Activated CD4-positive, alpha-beta T cell treated with anti-CD3 and anti-CD28 coated beads for 4 hours (primary cell): ENCODE data around the gene XYLT1.

Source experiments
- DNase-seq, 2 donors: peaks; one replicate each; pipeline ENCODE4 v3.0.0-alpha.2; 2020

The XYLT1 gene

DNA sequence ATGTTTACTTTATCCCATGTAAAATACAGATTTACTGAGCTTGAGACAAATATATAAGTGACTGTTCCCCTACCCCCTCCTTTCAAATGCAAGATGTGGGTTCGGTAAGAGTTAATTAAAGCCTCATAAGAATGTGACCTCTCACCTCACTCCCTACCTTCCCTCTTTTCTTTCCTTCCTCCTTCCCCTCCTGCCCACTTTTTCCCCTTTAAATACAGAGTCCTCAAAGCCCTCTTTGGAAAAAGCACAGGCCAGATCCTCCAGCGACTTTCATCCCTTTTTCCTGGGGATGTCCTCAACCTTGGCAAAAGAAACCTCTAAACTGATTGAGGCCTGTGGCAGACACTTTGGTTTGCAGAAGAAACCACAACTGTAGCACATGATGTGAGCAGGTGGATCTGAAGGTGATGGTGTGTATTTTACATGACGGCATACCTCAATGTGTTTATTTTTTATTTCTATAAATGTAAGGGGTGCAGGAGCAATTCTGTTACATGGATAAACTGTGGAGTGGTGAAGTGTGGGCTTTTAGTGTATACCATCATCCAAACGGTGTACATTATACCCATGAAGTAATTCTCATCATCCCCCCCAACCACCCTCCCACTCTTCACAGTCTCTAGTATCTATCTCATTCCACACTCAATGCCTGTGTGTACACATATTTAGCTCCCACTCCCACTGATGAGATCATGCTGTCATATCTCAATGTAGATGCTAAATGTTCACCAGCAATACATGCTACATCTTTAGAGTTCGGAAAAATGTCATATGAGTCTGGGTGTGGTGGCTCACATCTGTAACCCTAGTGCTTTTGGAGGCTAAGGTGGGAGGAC lies 77.7 kb downstream of the XYLT1 start:
- no peak for DNase-seq

DNA sequence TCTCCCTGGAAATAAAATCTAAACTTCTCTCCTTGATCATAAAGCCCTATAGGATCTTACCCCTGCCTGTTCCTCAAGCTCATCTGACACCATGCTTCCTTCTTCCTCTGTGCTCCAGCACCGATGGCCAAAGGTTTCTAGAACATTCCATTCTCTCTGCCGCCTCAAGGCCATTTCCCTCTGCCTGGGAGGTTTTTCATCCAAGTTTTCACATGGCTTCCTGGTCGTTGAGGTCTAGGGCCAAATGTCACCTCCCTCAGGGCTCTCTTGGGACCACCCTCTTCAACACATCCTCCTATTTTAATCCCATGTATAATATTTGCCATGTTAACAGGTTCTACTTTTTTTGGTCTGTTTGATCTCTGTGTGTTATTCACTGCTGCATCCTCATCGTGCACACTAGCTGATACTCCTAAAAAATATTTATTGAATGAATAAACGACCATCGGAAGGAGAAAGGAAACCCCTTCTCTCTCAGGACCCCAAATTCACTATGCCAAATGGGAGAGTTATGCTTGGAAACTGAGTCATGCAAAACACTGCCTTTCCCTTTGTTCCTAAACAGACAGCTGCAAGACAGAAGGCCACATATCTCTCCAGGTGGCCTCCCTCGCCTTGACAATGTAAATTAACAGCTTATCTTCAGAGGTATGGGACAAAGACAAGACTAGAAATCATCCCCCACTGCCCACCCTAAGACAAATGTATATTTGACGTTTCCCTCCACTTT lies 78.5 kb downstream of the XYLT1 start:
- DNase-seq, result no peak

DNA sequence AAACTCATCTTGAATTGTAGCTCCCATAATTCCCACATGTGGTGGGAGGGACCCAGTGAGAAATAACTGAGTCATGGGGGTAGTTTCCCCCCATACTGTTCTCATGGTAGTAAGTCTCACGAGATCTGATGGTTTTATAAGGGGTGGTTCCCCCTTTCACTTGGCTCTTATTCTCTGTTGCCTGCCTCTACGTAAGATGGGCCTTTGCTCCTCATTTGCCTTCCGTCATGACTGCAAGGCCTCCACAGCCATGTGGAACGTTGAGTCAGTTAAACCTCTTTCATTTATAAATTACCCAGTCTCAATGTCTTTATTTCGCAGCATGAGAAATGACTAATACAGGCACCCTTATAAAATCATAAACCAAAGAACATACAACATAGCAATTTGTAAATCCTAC lies 79.0 kb downstream of the XYLT1 start:
- no peak for DNase-seq

DNA sequence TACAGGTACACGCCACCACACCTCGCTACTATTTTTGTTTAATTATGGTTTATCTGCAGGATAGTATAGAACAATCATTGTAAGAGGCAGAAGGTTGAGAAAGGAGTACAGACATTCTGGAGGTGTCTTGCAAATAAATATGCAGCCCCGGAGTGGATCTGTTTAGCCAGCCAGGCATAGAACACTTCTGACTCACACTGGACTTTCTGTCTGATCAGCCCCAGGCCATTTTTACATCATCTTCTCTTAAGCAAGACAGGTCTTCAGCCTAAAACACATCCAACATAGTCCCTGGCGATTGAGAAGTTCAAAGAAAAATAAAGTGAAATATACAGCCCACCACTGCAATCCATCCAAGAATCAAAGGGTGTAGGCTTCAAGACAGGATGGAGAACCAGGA lies 81.4 kb downstream of the XYLT1 start:
- no peak for DNase-seq

DNA sequence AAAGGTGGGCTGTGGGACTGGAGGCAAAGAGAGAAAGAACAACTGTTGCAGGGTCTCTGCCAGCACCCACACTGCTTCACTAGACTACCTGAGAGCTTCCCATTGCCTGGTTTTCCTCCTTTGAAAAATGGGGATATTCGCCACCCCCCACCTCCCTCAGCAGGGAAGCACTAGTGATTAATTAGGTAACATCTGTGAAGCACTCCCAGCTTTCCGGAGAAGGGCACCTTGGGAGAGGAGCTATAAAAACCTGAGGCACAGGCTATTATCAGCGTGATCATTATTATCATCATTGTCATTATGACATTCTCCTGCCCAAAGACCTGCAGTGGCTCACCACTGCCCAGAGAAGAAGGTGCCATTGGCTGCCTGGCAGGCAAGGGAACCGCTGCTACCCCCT lies 83.5 kb downstream of the XYLT1 start:
- DNase-seq, result no peak

DNA sequence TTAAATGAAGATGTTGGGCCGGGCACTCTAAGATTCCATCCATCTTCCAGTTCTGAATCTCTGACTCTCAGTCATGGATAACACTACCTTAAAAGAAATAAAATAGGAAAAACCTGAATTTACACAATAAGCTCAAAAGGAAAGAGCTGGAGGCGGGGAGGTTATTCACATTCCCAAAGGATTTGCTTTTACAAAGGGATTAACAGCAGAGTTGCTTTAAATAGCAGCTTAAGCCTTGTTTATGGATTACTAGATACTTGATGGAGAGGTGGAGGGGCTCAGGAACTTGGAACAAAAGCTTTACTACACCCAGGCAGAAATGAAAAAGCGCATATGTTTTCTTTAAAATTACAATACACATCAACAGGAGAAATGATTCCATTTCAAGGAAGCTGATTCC lies 84.5 kb downstream of the XYLT1 start:
- DNase-seq, result no peak

DNA sequence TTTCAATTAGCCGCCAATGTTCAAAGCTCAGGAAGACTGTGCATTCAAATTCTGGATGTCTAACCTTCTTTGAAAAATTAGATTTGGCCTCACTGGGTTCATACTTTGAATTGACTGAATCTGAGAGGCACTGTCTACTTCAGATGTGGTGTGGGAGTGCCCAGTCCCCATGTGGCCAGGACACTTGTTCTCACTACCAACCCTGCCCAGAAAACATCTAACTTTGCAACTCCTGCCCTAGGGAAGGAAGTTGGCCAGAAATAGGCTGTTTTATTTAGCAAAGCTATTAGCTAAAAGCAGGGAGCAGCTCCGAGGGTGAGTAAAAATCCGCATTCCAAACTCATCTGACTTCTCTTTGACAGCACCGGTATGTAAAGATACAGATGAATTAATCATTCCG lies 86.3 kb downstream of the XYLT1 start:
- no peak for DNase-seq

DNA sequence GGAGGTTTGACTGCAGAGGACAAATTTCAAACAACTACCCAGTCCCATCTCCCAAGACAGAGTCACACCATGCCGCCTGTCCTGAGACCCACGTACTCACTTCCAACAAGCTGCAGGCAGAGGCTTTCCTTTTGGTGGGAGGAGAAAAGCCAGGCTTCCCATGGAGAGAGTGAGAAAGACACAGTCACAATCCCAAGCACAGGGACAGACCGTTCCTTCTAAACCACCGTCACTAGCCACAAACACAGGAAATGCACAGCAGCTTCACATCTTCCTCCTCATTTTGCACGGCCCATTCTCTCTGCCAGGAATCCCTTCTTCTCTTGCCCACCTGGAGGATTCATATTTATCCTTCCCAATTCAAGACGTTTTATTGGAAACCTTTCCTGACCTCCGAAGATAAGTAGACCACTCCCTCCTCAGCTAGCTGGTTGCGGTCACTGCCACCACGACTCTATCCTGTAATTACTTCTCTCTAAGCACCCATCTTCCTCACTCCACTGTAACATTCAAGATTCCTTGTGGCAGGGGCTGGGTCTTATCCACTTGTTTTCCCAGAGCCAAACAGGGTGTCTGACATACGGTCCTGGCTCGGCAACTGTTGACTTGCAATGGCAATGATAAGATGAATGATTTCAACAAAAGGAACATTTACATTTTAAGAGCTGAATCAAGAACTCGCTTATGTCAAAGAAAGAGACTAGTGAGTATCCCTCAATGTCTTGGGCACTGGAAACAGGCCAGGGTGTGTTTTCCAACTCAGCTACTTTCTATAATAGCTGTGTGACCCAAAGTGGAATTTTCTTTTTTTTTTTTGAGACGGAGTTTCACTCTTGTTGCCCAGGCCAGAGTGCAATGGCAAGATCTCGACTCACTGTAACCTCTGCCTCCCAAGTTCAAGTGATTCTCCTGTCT lies 87.6 kb downstream of the XYLT1 start:
- no peak for DNase-seq

DNA sequence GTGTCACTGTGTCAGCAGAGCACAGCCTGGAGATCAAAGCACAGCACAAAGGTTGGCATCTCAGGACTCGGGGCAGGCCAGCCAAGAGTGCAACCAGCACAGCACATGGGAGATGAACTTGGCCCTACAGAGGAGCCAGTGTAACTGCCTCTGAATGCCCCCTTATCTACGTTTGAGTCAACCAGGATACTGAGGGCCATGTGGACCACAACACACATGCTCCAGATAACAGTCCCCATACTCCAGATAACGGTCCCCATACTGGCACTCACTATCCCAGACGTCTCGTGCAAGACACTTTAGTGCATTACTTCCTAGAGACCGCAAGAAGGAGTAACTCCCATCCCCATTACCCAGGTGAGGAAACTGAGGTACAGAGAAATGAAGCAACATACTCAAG lies 88.2 kb downstream of the XYLT1 start:
- DNase-seq, result no peak

DNA sequence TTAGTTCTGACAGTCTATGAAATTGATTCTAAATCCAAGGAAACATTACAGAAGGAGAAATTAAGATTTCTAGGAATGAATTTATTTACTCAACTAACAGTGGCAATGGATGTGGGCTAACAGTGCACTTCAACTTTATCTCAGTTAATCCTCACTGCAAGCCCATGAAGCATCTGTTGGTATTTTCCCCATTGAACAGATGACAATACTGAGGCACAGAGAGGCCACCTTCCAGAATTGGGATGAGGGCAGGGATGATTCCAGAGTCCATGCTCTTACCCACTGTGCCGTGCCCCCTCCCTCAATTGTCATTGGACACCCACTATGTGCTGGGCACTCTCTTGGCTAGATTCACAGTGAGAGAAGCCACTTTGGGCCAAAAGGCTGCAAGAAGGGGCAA lies 89.0 kb downstream of the XYLT1 start:
- no peak for DNase-seq

DNA sequence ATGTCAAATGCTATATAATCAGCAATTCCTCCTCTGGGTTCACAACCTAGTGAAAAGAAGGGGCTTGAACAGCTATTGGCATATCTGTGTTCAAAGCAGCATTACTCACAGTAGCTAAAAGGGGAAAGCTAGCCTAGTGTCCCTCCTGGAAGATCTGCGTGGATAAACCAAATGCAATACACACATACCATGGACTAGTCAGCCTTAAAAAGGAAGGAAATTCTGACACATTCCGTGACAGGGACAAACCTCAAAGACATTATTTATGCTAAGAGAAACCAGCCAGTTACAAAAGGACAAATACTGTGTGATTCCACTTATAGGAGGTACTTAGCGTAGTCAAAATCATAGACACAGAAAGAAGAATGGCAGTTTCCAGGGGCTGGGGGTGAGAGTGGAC lies 90.1 kb downstream of the XYLT1 start:
- no peak for DNase-seq

DNA sequence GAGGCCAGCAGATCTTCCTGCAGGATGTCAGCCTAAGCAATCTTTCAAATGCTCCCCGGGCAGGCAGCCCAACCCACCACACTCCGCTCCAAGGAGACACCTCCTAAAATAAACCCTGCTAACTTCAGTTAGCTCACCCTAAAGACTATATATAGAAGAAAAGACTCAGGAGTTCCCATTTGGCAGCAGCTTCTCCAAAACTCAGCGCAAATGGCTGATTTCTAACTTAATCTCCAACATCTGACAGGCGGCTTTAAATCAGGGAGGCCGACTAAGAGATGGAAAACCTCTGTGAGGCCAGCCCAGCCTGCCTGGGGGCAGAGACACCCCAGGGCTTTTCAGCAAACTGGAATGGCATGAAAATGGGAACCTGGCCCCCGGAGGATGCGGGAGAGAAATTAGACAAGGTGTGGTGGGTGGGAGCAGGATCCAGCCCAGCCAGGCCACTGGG lies 91.6 kb downstream of the XYLT1 start:
- DNase-seq, result no peak

DNA sequence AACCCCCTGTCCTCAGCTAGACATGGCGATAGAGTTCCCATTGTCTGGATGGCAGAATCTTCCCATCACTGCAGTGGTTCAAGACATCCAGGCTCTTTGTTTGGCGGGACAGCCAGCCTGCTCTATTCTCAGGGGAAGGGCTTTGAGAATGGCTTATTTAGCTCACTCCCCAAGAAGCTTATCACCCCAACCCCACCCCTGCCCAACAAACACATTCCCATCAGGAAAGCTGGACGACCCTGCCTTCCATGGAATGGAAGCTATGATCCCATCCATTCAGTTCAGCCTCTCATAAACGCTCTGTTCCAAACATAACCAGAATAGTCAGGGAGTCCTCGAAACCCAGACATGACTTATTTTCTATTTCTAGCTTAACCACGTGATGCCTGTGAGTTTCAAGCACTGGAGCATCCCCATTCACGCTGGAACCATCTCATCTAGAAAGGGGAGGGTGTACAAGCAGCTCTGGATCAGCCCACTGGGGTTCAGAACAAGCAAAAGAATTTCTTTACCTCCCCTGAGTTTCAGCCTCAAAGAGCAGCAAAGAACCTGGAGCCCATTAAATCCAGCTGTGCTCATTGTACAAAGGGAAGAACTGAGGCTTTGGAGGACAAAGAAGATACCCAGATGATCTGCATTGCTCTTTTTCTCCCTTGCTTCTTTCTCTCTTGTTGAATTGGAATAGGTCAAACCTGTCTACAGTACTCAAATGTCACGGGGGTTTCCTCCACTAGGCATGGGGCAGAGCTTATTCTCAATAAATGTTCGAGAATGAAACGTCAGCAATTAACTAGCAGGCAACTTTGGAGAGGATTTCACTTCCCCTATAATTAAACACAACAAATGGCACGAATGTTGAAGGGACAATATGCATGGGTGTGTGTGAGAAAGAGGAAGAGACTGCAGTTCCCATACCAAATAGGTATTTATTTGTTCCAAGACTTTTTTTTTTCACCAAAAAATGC lies 93.1 kb downstream of the XYLT1 start:
- DNase-seq, result no peak

DNA sequence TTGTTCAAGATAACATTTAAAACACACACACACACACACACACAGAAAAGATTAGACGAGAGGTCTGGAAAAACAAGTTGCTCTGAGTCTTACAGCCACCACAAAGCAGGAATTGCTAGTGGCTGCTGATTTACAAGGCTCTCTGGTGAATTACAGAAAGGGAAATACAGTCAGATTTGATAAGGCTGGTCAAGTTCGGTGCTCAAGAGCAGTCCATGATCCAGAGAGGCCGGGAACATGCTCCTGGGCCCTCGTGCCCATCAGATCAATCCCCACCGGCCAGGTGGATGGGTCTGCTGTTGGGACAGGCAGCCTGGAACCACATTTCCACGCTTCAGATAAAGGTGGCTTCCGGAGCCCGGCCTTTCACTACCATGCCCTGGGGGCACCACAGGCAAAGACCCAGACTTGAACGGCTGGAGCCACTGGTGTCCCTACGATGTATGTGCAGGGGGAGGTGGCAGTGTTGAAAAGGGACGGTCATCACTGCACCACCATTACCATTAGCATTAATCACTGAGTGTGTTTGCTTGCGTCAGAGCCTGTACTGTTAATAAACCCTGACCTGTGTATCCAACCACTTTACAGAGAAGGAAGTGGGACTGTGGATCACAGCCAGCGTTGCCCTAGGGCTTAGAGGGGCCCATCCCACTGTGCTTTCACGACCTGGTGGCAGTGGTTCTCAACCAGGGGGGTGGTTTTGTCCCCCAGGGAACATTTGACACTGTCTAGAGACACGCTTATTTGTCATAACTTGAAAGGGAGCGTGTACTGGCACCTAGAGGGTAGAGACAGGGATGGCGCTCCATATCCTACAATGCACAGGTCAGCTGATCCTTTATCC lies 95.1 kb downstream of the XYLT1 start:
- no peak for DNase-seq

DNA sequence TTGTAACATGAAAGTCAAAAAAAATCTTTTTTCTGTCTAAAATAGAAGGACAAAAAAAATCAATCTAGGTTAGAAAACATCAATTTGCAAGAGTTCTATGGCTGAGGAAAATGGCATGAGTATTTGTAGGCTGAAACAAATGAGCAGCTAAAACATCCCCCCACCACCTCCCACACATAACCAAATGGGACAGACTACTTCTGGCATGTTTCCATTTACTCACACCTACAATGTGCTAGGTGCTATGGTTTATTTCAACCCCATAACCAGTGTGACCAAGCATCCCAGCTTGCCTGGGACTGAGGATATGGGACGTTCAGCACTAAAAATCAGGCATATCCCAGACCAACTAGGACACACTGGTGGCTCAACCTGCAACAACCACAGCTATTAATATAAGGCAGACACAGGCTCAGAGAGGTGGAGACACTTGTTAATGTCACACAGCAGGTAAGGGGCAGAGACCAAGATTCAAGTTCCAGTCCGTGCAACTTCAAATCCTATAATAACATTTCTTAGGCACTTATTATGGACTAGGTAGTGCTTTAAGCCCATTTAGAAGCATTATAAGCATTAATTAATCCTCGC lies 96.0 kb downstream of the XYLT1 start:
- DNase-seq, result peak in 1 of 2 donors; percentile 10

DNA sequence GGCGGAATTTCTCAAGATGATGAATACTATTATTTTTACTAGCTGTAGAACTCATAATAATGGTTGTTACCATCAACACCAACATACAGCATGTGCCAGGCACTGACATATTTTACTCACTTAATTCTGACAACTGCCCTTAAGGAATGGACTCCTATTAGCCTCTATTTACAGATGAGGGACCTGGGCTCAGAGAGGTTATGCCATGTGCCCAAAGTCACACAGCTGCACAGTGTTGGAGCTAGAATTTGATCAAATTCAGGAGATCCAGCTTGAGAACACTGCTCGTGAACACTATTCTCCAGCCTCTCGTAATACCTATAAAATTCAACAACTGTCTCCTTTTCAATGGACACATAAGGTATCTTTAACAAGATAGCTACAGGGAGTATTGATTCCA lies 97.2 kb downstream of the XYLT1 start:
- DNase-seq, result no peak

DNA sequence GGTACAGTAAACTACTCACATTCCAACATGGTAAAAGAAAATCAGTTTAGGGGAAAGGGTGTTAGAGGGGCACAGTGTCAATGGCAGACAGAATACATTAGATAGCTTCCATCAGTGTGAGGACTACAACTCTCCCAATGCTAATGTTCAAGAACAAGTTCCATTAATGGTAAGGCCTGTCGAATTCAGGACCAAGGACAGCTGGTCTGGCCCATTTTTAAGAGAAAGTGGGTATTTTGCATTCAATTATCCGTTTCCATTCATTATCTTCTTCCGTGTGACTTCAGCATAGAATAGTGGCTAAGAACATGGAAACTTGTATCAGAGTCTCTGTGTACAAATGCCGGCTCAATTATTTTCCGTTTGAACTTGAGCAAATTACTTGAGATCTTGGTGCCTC lies 98.4 kb downstream of the XYLT1 start:
- DNase-seq, result no peak

DNA sequence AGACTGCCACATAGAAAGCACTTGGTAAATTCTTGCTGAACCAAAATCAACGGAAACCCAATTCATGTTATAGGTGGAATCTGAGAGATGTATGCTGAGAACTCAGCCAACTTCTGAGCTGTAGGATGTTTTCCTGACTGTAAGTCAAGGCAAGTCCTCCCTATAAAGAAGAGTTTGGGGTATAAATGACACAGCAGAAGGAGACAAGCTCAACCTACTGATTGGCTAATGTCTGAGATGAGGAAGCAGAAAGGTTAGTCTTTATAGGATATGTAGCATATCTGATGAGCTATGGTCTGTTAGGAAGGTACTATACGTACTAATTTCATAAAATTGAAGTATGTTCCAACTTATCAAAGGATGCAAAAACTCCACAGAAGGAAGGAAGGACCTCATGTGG lies 99.5 kb downstream of the XYLT1 start:
- no peak for DNase-seq

DNA sequence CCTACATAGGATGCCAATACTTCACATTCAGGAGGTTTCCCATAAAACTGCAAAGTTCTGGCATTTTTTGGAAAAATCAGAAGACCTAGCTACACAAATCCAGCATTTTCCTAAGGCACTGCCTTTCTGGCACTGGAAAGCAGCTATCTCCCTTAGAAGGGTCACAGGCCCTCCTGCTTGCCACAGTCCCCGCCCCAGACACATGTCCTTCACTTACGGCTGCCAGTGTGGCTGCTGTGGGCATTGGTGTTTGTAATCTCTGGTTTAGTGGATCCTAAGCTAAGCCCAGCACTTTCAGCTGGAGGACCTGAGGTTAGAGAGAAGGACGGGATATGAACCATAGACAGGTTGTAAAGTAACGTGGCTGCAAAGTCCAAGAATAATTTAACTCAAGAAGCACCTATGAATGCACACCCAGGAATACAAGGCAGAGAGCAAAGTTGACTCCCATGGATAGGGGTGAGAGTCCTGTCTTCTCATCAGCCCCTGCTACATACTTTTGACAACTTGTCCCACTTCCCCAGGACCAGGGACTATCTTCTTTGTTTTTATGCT lies 100.0 kb downstream of the XYLT1 start:
- DNase-seq, result no peak

DNA sequence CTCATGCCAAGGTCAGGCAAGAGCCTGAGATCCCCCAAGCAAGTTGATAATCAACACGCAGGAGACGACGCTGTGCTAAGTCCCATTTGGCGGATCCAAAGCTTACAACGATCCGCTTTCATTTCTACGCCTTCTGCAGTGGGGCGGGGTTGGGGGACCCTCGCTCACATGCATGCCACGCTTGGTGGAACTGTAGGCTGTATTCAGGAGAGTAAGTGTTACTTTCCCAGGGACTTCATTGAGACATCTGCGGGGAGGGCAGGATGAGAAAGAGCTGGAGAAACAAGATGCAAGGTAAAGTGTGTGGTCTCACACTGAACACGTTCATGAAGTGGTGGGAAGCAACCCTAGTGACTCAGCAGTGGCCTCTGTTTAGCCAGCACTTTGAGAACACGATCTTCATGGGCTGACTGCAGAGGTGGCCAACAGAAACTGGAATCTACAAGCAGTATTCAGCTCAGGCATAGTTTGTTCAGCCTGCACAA lies 100.5 kb downstream of the XYLT1 start:
- DNase-seq, result peak in 1 of 2 donors; percentile 4
